Trophoblast cell (in vitro differentiated cells and primary cell): ENCODE data around the gene LRMDA.

ENCODE experiments used
- DNase-seq, 2 donors: peaks; one replicate each; pipeline ENCODE4 v3.0.0-alpha.2; 2016
- H2AFZ ChIP-seq: 2 replicates; pipeline ENCODE4 v1.6.1; 2013; ENCODE audit warnings: low read length, moderate library complexity, mild to moderate bottlenecking; ENCODE audit not compliant: insufficient read depth, poor library complexity
- H2AK5ac ChIP-seq: 2 replicates; pipeline ENCODE4 v1.6.1; 2013; ENCODE audit warnings: mild to moderate bottlenecking, low read length
- H2BK120ac ChIP-seq: 2 replicates; pipeline ENCODE4 v1.6.1; 2013; ENCODE audit warnings: low read length, mild to moderate bottlenecking, moderate library complexity; ENCODE audit not compliant: insufficient read depth, poor library complexity
- H2BK12ac ChIP-seq: 2 replicates; pipeline ENCODE4 v1.6.1; 2013; ENCODE audit warnings: mild to moderate bottlenecking, low read length, moderate library complexity
- H2BK5ac ChIP-seq: 2 replicates; pipeline ENCODE4 v1.6.1; 2013; ENCODE audit warnings: low read length, low read depth, moderate library complexity, mild to moderate bottlenecking; ENCODE audit not compliant: poor library complexity
- H3K14ac ChIP-seq: 2 replicates; pipeline ENCODE4 v1.6.1; 2013; ENCODE audit warnings: mild to moderate bottlenecking, low read length
- H3K18ac ChIP-seq: 2 replicates; pipeline ENCODE4 v1.6.1; 2013; ENCODE audit warnings: mild to moderate bottlenecking, low read length
- H3K23ac ChIP-seq: 2 replicates; pipeline ENCODE4 v1.6.1; 2013; ENCODE audit warnings: low read length
- H3K27ac ChIP-seq: 2 replicates; pipeline ENCODE4 v1.5.1; 2013; ENCODE audit warnings: low read depth, mild to moderate bottlenecking, inconsistent platforms, low read length, moderate library complexity
- H3K27me3 ChIP-seq: 2 replicates; pipeline ENCODE4 v1.6.1; 2013; ENCODE audit warnings: inconsistent platforms, mild to moderate bottlenecking, low read length, moderate library complexity; ENCODE audit not compliant: insufficient read depth
- H3K36me3 ChIP-seq, 2 experiments: 1 replicate in 1 of 2; 2 replicates in 1 of 2; pipeline ENCODE4 v1.6.1; 2013; ENCODE audit warnings: low read length in 2 of 2, mild to moderate bottlenecking in 2 of 2, moderate library complexity in 1 of 2; ENCODE audit not compliant: insufficient read depth in 2 of 2, control insufficient read depth in 1 of 2
- H3K4ac ChIP-seq: 2 replicates; pipeline ENCODE4 v1.6.1; 2013; ENCODE audit warnings: low read depth, mild to moderate bottlenecking, low read length, moderate library complexity
- H3K4me1 ChIP-seq, 2 experiments: 1 replicate in 1 of 2; 2 replicates in 1 of 2; pipeline ENCODE4 v1.6.1; 2013; ENCODE audit warnings: low read length in 2 of 2, mild to moderate bottlenecking in 2 of 2, moderate library complexity in 1 of 2; ENCODE audit not compliant: insufficient read depth in 2 of 2, control insufficient read depth in 1 of 2
- H3K4me2 ChIP-seq: 2 replicates; pipeline ENCODE4 v1.6.1; 2013; ENCODE audit warnings: inconsistent platforms, mild to moderate bottlenecking, low read length, moderate library complexity
- H3K4me3 ChIP-seq: 2 replicates; pipeline ENCODE4 v1.5.1; 2013; ENCODE audit warnings: mild to moderate bottlenecking, low read depth, low read length, inconsistent platforms
- H3K79me1 ChIP-seq: one replicate; pipeline ENCODE4 v1.6.1; 2013; ENCODE audit warnings: low read length
- H3K79me2 ChIP-seq: 2 replicates; pipeline ENCODE4 v1.6.1; 2013; ENCODE audit warnings: low read length, mild to moderate bottlenecking; ENCODE audit not compliant: control insufficient read depth, insufficient read depth, poor library complexity
- H3K9ac ChIP-seq: 2 replicates; pipeline ENCODE4 v1.6.1; 2013; ENCODE audit warnings: mild to moderate bottlenecking, low read length
- H3K9me3 ChIP-seq: 2 replicates; pipeline ENCODE4 v1.6.1; 2013; ENCODE audit warnings: low read depth, mild to moderate bottlenecking, control low read depth, inconsistent platforms, low read length; ENCODE audit not compliant: insufficient read depth
- H4K12ac ChIP-seq: 2 replicates; pipeline ENCODE4 v1.6.1; 2013; ENCODE audit warnings: low read depth, mild to moderate bottlenecking, low read length, moderate library complexity
- H4K8ac ChIP-seq: 2 replicates; pipeline ENCODE4 v1.6.1; 2013; ENCODE audit warnings: low read depth, mild to moderate bottlenecking, low read length, moderate library complexity
- H4K91ac ChIP-seq: one replicate; pipeline ENCODE4 v1.6.1; 2013; ENCODE audit warnings: low read depth, mild to moderate bottlenecking, low read length, moderate library complexity
- WGBS: extraction: QIAGEN DNeasy Blood & Tissue Kit; methylation state at CpG from one replicate; pipeline ENCODE4 v1.1.7; 2013; ENCODE audit warnings: missing lambda C conversion rate; ENCODE audit not compliant: insufficient read length, insufficient coverage; ENCODE audit errors: extremely low coverage; 5-methylcytosine and 5-hydroxymethylcytosine counted together

The LRMDA gene

DNA sequence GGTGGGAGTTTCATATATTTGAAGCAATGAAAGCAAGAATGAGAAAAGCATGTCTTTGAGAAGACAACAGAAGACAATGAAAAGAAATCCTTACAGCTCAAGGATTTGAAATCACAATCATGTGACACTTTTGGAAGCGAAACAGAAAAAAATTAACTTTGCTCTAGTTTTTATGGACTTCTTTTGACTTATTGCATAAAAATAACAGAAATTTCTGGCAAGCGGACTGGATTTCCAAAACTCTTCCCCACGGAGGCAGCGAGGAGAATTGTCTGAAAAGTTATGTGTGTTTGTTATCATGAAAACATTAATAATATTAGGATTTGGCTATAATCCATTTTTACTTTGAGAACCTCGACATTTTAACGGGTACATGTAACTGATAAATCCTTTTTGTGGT lies 223.3 kb downstream of the LRMDA start:
- Histone ChIP-seq H4K12ac (no peak overlapping the region), H3K14ac (no peak overlapping the region), H3K79me1 (peaks cover 2% of the 10 kb centered on the region), H2BK5ac (no peak overlapping the region), H3K4me1 (peaks cover 0 to 2% of the 10 kb centered on the region in 2 experiments), H3K4ac (no peak overlapping the region), H2AK5ac (no peak overlapping the region), H3K4me2 (no peak overlapping the region), H3K27me3 (no peaks in the 10 kb centered on the region), H4K91ac (no peak overlapping the region), H2BK12ac (no peak overlapping the region), H4K8ac (no peak overlapping the region), H3K36me3 (no peaks in the 10 kb centered on the region), H3K18ac (no peak overlapping the region), H3K23ac (no peak overlapping the region), H3K9me3 (no peaks in the 10 kb centered on the region), H2AFZ (no peak overlapping the region), H3K27ac (no peak overlapping the region), H3K4me3 (no peak overlapping the region), H3K9ac (no peak overlapping the region), H2BK120ac (no peak overlapping the region), H3K79me2 (no peaks in the 10 kb centered on the region)
- no CpG with 5 or more reads among the region's 6 CpGs for WGBS
- DNase-seq: no peak

DNA sequence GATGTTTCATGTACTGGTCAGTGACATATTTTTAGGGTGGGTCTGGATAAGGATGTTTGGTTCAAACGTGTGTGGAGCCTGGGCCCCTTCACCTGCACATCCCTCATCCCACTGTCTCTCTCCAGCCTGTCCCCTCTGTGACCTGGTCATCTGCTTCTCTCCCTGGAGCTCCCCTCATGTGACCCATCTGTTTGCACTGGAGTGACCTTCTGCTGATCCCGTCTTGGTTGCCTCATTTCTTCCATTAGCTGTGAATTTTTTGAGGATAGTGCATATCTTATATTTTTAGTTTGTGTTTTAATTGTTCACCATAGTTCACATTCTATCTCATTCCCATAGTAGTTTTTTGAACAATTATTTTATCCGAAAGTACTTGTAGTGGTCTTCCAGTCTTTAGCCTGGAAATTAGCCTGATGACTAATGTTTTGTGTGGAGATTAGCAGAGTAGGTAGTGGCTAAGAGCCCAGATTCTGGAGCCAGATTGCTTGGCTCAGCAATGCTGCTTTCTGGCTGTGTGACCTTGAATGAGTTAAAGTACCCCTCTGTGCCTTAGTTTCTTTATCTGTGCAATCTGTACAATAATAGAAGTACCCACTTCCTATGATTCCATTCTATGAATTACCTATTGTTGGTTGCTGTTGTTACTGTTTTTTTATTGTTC lies 224.5 kb downstream of the LRMDA start:
- Histone ChIP-seq H4K8ac (no peak overlapping the region), H2BK5ac (no peak overlapping the region), H4K91ac (no peak overlapping the region), H3K4me1 (peaks cover 0 to 2% of the 10 kb centered on the region in 2 experiments), H2AFZ (no peak overlapping the region), H3K79me1 (peaks cover 2% of the 10 kb centered on the region), H3K9me3 (peaks cover under 1% of the 10 kb centered on the region), H3K4ac (no peak overlapping the region), H4K12ac (no peak overlapping the region), H3K27ac (no peak overlapping the region), H3K4me2 (no peak overlapping the region), H3K4me3 (no peak overlapping the region), H3K23ac (no peak overlapping the region), H2AK5ac (no peak overlapping the region), H3K79me2 (no peaks in the 10 kb centered on the region), H3K18ac (no peak overlapping the region), H2BK120ac (no peak overlapping the region), H2BK12ac (no peak overlapping the region), H3K14ac (no peak overlapping the region), H3K9ac (no peak overlapping the region), H3K36me3 (no peaks in the 10 kb centered on the region), H3K27me3 (no peaks in the 10 kb centered on the region)
- DNase-seq: no peak
- WGBS: no CpG with 5 or more reads among the region's 3 CpGs

DNA sequence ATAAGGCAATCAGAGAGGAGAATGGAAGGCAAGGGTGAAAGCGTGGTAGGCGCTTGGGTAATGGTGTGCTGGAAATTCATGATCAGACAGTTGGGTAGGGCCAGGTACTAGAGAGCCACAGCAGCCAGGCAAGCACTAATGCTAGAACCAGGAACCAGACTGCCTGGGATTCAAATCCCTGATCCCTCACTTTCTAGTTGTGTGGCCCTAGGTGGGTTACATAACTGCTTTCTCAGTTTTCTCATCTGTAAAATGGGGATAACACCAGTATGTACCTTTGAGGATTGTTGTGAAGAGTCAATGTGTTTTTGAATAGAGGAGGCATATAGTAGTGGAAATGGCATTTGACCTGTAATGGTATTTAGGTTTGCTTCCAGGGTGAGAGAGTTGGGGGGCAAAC lies 225.9 kb downstream of the LRMDA start:
- no peak for DNase-seq
- H3K9ac ChIP-seq: no peak overlapping the region
- H2AK5ac ChIP-seq: no peak overlapping the region
- peaks cover 1% of the 10 kb centered on the region for H3K9me3 ChIP-seq
- H3K36me3 ChIP-seq: no peaks in the 10 kb centered on the region
- H3K79me2 ChIP-seq: no peaks in the 10 kb centered on the region
- no peak overlapping the region for H3K4me2 ChIP-seq
- no peak overlapping the region for H2BK5ac ChIP-seq
- no peak overlapping the region for H3K23ac ChIP-seq
- H3K27ac ChIP-seq: no peak overlapping the region
- H3K18ac ChIP-seq: no peak overlapping the region
- no peak overlapping the region for H3K14ac ChIP-seq
- H3K4me3 ChIP-seq: no peak overlapping the region
- no CpG with 5 or more reads among the region's 2 CpGs for WGBS
- no peak overlapping the region for H4K91ac ChIP-seq
- no peak overlapping the region for H2BK12ac ChIP-seq
- peaks cover 0 to 2% of the 10 kb centered on the region in 2 experiments for H3K4me1 ChIP-seq
- H2AFZ ChIP-seq: no peak overlapping the region
- H3K79me1 ChIP-seq: peaks cover 2% of the 10 kb centered on the region
- no peak overlapping the region for H3K4ac ChIP-seq
- no peak overlapping the region for H2BK120ac ChIP-seq
- no peak overlapping the region for H4K12ac ChIP-seq
- no peak overlapping the region for H4K8ac ChIP-seq
- H3K27me3 ChIP-seq: no peaks in the 10 kb centered on the region

DNA sequence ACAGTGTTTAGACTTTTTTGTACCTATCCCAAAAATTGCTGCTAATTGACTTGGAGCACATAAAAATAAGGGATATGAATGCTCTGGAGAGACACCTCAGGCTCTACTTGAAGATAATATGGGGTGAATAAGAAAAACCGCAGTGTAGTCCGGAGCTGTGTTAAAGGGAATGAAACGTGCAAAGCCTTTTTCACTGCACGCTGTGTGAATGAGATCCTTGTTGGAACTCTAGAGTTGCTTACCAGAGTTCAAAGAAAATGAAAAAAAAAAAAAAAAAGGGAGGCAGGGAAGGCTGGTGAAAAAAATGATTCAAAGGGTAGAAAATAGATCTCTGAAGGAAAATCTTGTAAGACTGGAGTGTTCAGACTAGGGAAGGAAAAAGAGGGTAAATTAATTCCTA lies 226.6 kb downstream of the LRMDA start:
- Histone ChIP-seq H4K91ac (no peak overlapping the region), H3K79me1 (peaks cover 2% of the 10 kb centered on the region), H3K9me3 (peaks cover 1% of the 10 kb centered on the region), H3K23ac (no peak overlapping the region), H3K4me1 (peaks cover 4 to 5% of the 10 kb centered on the region in 2 experiments), H4K8ac (no peak overlapping the region), H3K27ac (no peak overlapping the region), H3K36me3 (no peaks in the 10 kb centered on the region), H3K18ac (no peak overlapping the region), H3K27me3 (no peaks in the 10 kb centered on the region), H2BK12ac (no peak overlapping the region), H3K4me3 (no peak overlapping the region), H3K9ac (no peak overlapping the region), H2BK5ac (no peak overlapping the region), H2AFZ (no peak overlapping the region), H3K79me2 (no peaks in the 10 kb centered on the region), H2BK120ac (no peak overlapping the region), H3K14ac (no peak overlapping the region), H3K4ac (no peak overlapping the region), H4K12ac (no peak overlapping the region), H2AK5ac (no peak overlapping the region), H3K4me2 (no peak overlapping the region)
- WGBS: no CpG with 5 or more reads among the region's 4 CpGs
- DNase-seq: no peak
